ENCODE results near the gene MOK.

MOK gene

GRCh38 chr14:102239231-102239630 lies 65.7 kb downstream of the MOK start:
- DNase-seq: no peak

GRCh38 chr14:102238766-102239165 lies 66.2 kb downstream of the MOK start:
- no peak for DNase-seq

GRCh38 chr14:102238131-102238530 lies 66.8 kb downstream of the MOK start:
- DNase-seq: no peak

GRCh38 chr14:102236026-102236425 lies 68.9 kb downstream of the MOK start:
- DNase-seq: no peak

GRCh38 chr14:102235275-102235897 lies 69.6 kb downstream of the MOK start:
- peak; percentile 72 for DNase-seq

- no peak for DNase-seq
Measured at GRCh38 chr14:102234331-102235264, 70.4 kb downstream of the MOK start.

- no peak for DNase-seq
Measured at GRCh38 chr14:102233081-102233480, 71.9 kb downstream of the MOK start.

GRCh38 chr14:102232348-102232625 lies 72.7 kb downstream of the MOK start:
- DNase-seq: no peak

GRCh38 chr14:102231476-102232347 lies 73.3 kb downstream of the MOK start:
- DNase-seq: no peak

- no peak for DNase-seq
Measured at GRCh38 chr14:102230481-102231210, 74.3 kb downstream of the MOK start.

- DNase-seq: no peak
Measured at GRCh38 chr14:102229739-102230092, 75.2 kb downstream of the MOK start.

- DNase-seq: no peak
Measured at GRCh38 chr14:102229071-102229738, 75.8 kb downstream of the MOK start.

- no peak for DNase-seq
Measured at GRCh38 chr14:102227184-102227964, 77.6 kb downstream of the MOK start.

GRCh38 chr14:102226356-102227125 lies 78.4 kb downstream of the MOK start:
- no peak for DNase-seq

- DNase-seq: no peak
Measured at GRCh38 chr14:102225936-102226335, 79.0 kb downstream of the MOK start.

GRCh38 chr14:102225386-102225785 lies 79.6 kb downstream of the MOK start:
- no peak for DNase-seq

- DNase-seq: no peak
Measured at GRCh38 chr14:102223682-102224081, 81.3 kb downstream of the MOK start.

- DNase-seq: no peak
Measured at GRCh38 chr14:102222751-102223150, 82.2 kb downstream of the MOK start.

- no peak for DNase-seq
Measured at GRCh38 chr14:102222009-102222575, 82.9 kb downstream of the MOK start.

GRCh38 chr14:102221026-102221425 lies 83.9 kb downstream of the MOK start:
- no peak for DNase-seq
